GM12865 (cell line): Measurements from ENCODE around the gene ASCC2.
"Not testable (repeated sequence)": the region's sequence is repeated elsewhere in the genome, so short reads cannot be mapped to it uniquely, and the experiment has no call there.

ENCODE experiments used
- DNase-seq: peaks from one replicate; pipeline ENCODE4 v3.0.0; 2010; ENCODE audit warnings: low read depth
- H3K4me3 ChIP-seq: 2 replicates; pipeline ENCODE4 v1.5.1; 2011; ENCODE audit warnings: mild to moderate bottlenecking, low read depth, low read length, control low read depth
- CTCF ChIP-seq: IDR thresholded peaks from 2 replicates; pipeline ENCODE4 v1.5.1; 2011; ENCODE audit warnings: low read length, control low read depth, low read depth, inconsistent platforms; ENCODE audit not compliant: insufficient read depth; ENCODE audit errors: missing control alignments

ASCC2 gene

GRCh38 chr22:29758068-29758622 is 79.9 kb downstream of the ASCC2 start:
- TF ChIP-seq CTCF = no peak
- no peak for DNase-seq
- no peak overlapping the region for H3K4me3 ChIP-seq

GRCh38 chr22:29757096-29757495 is 81.0 kb downstream of the ASCC2 start:
- no peak for DNase-seq
- no peak overlapping the region for H3K4me3 ChIP-seq
- TF ChIP-seq CTCF = no peak

- no peak for TF ChIP-seq CTCF
- H3K4me3 ChIP-seq = no peak overlapping the region
- no peak for DNase-seq
Measured at GRCh38 chr22:29756341-29756740, 81.7 kb downstream of the ASCC2 start.

- H3K4me3 ChIP-seq = no peak overlapping the region
- TF ChIP-seq CTCF = no peak
- no peak for DNase-seq
Measured at GRCh38 chr22:29755889-29756288, 82.2 kb downstream of the ASCC2 start.

GRCh38 chr22:29754658-29755395 is 83.2 kb downstream of the ASCC2 start:
- not testable (repeated sequence) for H3K4me3 ChIP-seq, DNase-seq

- no peak overlapping the region for H3K4me3 ChIP-seq
- no peak for DNase-seq
- no peak for TF ChIP-seq CTCF
Measured at GRCh38 chr22:29753808-29754657, 84.0 kb downstream of the ASCC2 start.

- DNase-seq = no peak
- TF ChIP-seq CTCF = no peak
- no peak overlapping the region for H3K4me3 ChIP-seq
Measured at GRCh38 chr22:29751669-29752068, 86.4 kb downstream of the ASCC2 start.
